ENCODE data around the gene KLHL26.
"Not testable (repeated sequence)": the region's sequence is repeated elsewhere in the genome, so short reads cannot be mapped to it uniquely, and the experiment has no call there.

The KLHL26 gene, protein sequence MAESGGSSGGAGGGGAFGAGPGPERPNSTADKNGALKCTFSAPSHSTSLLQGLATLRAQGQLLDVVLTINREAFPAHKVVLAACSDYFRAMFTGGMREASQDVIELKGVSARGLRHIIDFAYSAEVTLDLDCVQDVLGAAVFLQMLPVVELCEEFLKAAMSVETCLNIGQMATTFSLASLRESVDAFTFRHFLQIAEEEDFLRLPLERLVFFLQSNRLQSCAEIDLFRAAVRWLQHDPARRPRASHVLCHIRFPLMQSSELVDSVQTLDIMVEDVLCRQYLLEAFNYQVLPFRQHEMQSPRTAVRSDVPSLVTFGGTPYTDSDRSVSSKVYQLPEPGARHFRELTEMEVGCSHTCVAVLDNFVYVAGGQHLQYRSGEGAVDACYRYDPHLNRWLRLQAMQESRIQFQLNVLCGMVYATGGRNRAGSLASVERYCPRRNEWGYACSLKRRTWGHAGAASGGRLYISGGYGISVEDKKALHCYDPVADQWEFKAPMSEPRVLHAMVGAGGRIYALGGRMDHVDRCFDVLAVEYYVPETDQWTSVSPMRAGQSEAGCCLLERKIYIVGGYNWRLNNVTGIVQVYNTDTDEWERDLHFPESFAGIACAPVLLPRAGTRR

DNA sequence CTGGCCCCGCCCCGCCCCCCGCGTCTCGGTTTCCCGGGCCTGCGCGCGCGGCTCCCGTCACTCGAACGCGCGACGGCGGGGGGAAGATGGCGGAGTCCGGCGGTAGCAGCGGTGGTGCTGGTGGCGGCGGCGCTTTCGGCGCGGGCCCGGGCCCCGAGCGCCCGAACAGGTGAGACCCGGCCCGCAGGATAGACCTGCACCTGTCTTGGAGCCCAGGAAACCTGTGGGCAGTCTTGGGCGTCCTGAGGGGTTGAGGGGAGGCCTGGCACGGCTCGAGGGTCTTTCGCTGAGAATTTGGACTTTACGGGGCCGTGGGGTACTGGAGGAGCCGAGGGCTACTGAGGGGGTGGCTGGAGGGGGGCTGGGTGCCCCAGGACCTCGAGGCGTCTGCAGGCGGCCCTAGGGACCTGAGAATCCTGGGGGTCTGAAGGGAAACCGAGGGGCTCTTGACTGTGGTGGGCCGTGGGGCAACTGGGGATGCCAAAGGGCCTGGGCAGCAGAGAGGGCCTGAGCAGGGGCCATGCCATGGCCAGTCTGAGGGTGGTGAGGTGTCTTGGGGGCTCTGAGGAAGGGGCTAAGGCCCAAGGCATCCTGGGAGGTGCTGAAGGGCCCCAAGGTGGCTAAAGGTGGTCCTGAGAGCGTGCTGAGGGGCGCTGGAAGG is at the start of gene KLHL26:
KLHL26 (plus strand) TSS at position 60 of the 661 bp plus-strand sequence; CDS start at position 87, 27 bp downstream.
- no peak for DNase-seq (ENCODE audit: low read depth in 1 of 2, low spot score in 1 of 2)

DNA sequence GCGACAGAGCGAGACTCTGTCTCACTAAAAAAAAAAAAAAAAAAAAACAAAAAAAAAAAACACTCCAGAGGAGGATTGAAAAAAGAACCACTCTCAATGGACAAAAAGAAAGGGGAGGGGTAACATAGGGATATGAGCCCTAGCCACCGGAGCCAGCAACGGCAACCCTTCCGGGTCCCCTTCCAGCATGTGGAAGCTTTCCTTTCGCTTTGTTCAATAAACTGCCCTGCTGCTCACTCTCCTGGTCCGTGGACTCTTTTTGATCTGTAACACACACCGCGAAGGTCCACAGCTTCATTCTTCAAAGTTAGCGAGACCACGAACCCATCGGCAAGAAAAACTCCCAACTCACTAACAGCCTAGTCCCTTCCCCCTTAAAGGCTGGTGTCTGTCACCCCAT is 49.3 kb upstream of the KLHL26 start:
- DNase-seq (ENCODE audit: low read depth in 1 of 2, low spot score in 1 of 2): no peak

DNA sequence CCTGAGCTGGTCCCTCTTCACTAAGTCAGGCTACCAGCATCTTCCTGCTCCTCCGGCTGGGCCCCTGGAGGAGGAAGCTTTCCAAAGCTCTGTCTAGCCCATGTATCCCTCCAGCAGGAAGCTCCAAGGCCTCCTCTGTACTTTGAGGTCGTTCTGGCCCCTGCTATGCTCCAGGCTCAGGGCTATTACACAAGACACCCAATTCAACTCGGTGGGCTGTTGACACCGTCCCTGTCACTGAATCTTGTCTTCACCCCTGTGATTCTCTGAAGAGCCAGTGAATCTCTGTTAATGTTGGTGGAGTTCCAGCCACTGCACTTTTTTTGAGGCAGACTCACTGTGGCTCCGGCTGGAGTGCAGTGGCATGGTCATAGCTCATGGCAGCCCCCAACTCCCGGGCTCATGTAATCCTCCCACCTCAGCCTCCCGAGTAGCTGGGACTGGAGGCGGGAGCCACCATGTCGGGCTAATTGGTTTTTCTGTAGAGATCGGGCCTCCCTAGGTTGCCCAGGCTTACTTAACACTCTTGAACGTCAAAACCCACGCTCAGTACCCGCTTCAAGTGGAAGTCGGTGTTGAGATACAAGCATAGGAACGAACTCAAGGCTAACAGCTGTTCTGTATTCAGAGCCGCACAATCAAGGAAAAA is 48.7 kb upstream of the KLHL26 start:
- no peak for DNase-seq (ENCODE audit: low read depth in 1 of 2, low spot score in 1 of 2)

DNA sequence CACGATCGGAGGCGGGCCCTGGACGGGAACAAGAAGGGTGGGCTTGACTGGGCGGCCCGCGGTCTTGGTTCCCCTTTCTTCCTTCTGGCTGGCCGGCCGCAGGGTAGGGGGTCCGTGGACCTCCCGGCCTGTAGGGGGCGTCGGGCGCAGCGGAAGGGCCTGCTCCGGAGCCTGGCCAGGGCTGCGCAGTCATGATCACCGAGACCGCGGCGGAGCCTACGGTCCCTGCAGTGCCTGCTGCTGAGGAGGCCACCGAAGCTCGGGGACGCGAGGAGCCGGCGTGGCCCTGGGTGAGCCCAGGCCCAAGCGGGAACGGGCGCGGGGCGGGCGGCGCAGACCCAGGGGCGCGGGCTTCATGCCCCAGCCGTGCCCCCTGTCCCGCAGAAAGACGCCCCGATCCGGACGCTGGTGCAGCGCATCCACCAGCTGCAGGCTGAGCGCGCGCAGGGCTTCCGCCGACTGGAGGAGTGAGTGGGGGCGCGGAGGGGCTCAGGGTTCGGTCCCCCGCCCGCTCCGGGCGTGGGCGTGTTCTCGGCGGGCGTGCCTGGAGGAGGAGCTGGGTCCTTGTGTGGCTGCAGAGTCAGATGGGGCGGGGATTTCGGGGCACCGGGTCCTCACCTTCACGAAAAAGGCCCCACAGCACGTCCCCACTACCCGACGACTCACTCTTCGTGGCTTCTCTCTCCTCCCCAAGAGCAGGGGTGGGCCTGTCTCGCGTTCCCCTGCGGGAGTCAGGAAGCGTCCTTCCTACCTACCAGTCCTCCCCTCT is 48.0 kb upstream of the KLHL26 start, which contains the start of gene REX1BD:
REX1BD (plus strand) TSS at position 188 of the 769 bp plus-strand sequence; CDS start at position 192, 4 bp downstream.
- DNase-seq (ENCODE audit: low read depth in 1 of 2, low spot score in 1 of 2): peak; percentile 71 to 83

GRCh38 chr19:18589380-18590272 is 47.2 kb upstream of the KLHL26 start:
- DNase-seq (ENCODE audit: low read depth in 1 of 2, low spot score in 1 of 2): peak; percentile 46 to 51

- DNase-seq (ENCODE audit: low read depth in 1 of 2, low spot score in 1 of 2): no peak
Observed at GRCh38 chr19:18590273-18591272, 46.3 kb upstream of the KLHL26 start.

DNA sequence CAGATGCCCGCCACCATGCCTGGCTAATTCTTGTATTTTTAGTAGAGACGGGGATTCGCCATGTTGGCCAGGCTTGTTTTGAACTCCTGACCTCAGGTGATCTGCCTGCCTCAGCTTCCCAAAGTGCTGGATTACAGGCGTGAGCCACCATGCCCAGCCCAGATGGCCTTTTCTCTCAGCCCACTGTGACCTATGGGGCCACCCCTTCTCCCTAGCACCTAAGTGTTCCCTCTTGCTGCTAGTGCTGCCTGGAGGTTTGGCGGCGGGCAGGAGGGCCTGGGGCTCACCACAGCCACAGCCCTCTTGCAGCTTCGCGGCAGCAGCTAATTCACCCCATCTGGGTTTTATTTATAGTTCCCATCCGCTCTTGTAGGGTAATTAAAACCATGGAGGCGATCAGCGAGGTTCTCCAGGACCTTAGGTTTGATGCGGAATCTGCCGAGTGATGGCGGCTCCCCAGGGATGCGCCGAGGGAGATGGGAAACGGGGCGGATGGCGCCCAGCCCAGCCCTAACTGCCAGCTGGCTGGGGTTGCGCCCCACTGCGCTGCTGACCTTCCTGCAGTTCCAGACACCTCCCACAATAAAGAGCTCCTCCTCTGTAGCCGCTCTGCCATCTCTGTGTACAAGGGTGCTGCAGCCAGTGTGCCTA is 45.0 kb upstream of the KLHL26 start:
- no peak for DNase-seq (ENCODE audit: low read depth in 1 of 2, low spot score in 1 of 2)

DNA sequence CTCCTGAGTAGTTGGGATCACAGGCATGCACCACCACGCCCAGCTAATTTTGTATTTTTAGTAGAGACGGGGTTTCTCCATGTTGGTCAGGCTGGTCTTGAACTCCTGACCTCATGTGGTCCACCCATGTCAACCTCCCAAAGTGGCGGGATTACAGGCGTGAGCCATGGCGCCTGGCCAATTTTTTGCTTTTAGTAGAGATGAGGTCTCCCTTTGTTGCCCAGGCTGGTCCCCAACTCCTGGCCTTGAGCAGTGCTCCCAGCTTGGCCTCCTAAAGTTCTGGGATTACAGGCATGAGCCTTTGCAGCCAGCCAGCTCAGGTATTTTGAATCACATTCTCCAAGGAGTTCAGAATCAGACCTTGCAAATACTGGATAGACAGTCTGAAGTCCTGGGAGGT is 44.1 kb upstream of the KLHL26 start:
- not testable (repeated sequence) for DNase-seq (ENCODE audit: low read depth in 1 of 2, low spot score in 1 of 2)

DNA sequence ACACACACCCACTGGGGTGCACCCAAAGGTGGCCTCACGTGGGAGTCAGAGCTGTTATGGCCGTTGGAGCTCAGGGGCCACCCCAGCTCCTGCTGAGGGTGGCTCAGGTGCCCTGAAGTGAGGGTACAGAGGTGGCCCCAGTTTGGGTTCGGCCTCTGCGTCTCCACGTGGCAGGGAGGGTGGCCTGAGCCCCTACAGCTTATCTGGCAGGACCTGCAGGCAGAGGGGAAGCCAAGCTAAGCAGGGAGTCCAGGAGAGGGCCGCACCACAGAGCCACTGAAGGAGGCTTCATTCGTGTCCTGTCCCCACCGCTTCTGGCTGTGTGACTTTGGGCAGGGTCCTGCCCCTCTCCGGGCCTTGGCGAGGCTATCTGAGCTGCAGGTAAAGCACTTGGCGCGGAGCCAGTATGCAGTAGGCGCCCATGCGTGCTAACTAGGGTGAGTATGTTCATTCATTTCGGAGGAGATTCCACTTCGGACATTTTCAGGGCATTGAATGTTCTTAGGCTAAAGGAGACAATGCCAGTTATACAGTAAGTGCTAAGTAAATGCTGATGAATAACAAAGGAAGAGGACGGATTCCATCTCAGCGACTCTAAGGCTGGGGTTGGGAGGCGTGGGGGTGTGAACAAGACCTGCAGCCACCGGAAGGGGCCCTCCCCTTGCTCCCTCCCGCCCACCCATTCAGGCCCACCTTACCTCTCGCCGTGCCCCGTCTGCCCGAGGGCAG is 43.3 kb upstream of the KLHL26 start:
- DNase-seq (ENCODE audit: low read depth in 1 of 2, low spot score in 1 of 2): no peak

GRCh38 chr19:18594096-18594823 is 42.6 kb upstream of the KLHL26 start:
- DNase-seq (ENCODE audit: low read depth in 1 of 2, low spot score in 1 of 2): peak; percentile 48 to 73

- no peak for DNase-seq (ENCODE audit: low read depth in 1 of 2, low spot score in 1 of 2)
Observed at GRCh38 chr19:18594824-18595373, 41.9 kb upstream of the KLHL26 start.

DNA sequence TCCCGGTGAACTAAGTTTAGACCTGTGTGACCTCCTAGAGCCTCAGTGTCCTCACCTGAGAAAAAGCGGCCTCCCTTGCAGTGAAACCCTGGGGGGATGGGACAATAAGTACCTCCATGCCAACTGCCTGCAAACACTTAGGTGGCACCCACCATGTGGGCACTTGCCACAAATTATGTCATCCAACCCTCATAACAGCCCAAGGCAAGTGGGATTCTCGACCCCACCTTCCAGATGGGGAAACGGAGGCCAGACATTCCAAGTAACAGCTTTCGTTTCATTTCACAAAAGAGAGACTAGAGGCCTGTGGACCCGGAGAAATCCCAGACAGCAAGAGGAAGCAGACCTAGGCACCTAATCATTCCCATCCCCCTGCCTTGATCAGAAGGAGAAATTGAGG is 41.4 kb upstream of the KLHL26 start:
- no peak for DNase-seq (ENCODE audit: low read depth in 1 of 2, low spot score in 1 of 2)

DNA sequence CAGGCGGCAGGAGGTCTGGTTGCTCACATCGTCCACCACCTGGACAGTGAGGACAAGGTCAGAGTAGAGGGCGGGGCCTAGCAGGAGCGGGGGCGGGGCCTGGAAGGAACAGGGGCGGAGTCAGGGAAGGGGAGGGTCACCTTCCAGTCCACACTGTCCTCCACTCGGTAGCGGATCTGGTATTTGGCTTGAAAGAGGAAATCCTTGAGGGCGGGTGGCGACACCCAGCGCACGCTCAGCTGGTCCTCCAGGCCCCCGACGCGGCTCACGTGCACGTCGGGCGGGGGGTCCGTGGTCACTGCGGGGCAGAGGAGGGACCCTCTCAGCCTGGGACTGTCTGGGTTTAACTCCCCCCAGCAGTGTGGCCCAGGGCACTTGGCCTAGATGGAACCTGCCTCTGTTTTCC is 40.1 kb upstream of the KLHL26 start:
- DNase-seq (ENCODE audit: low read depth in 1 of 2, low spot score in 1 of 2): no peak

DNA sequence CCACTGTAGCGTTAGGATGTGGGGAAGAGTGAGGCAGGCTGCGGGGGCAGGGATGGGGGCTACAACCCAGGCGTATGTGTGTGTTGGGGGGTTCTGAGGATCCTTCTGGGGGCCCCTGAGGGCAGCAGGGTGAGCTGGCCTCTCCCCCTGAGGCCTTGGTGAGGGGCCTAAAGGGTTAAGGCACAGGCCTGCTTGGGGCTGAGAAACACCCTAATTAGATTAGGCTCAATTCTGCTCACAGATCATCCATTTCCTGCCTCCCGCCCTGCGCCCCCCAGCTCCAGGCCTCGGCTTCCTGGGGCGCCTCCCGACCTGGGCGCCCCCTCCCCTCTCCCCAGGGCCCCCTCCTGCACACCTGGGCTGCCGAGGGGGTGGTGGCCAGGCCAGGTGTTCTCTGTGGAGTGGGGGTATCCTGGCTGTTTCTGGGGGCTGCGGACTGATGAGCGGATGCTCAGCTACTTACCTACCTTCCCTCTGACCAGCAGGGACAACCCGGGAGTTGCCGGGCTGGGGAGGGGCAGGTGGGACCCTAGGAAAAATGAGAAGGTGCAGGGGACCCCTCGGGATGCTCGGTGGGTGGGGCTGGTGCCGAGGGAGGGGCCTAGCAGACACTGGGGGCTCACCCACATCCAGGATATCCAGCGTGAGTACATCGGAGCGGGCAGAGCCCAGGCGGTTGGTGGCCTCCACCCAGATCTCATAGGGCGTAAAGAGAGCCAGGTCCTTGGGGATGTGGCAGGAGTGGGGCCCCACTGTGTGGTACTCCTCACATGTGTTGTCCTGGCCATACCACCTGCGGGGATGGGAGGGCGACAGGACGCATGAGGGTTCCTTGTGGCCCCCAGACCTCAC is 38.8 kb upstream of the KLHL26 start:
- no peak for DNase-seq (ENCODE audit: low read depth in 1 of 2, low spot score in 1 of 2)

DNA sequence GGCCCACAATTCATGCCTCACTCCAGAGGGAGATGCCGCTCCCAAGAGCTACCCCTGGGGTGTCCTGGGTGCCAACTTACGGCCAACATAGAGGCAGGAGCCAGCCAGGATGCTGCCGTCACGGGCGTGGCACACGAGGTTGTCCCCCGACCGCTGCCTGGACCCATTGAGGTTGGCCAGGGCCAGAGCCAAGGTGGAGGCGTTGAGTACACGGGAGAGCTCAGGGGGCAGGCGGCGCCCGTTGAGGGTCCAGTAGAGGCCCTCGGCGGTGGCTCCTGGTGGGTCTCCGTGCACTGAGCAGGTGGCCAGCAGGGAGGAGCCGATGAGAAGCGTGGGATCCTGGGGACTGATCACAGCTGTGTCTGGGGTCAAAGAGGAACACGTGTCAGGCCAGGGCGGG is 37.3 kb upstream of the KLHL26 start:
- DNase-seq (ENCODE audit: low read depth in 1 of 2, low spot score in 1 of 2): no peak
